ENCODE results near the gene EPB41L4A.

The EPB41L4A gene

GRCh38 chr5:112143690-112144089, 275.4 kb downstream of the EPB41L4A start:
- Histone ChIP-seq H3K27me3 (ENCODE audit: insufficient read depth, poor library complexity, severe bottlenecking) (no peaks in the 10 kb centered on the region), H3K4me3 (replicated peaks; ENCODE audit: insufficient read depth, low read length) (no peak overlapping the region), H3K27ac (replicated peaks) (no peak overlapping the region)
- no peak for DNase-seq (ENCODE audit: low read depth in 1 of 2, low spot score in 1 of 2)
- no peak for TF ChIP-seq REST (IDR thresholded peaks at IDR 0.05; ENCODE audit: insufficient replicate concordance, low read depth)
- TF ChIP-seq GABPA (IDR thresholded peaks at IDR 0.05; ENCODE audit: low read depth) = no peak
- TF ChIP-seq CTCF (IDR thresholded peaks at IDR 0.05; ENCODE audit: insufficient read depth, low read length) = no peak
- TF ChIP-seq POLR2AphosphoS5 (IDR thresholded peaks at IDR 0.05; ENCODE audit: low read depth) = no peak
- TF ChIP-seq SPI1 (IDR thresholded peaks at IDR 0.05; ENCODE audit: borderline replicate concordance, low read depth) = no peak

GRCh38 chr5:112142769-112143270, 276.3 kb downstream of the EPB41L4A start:
- no peak for DNase-seq (ENCODE audit: low read depth in 1 of 2, low spot score in 1 of 2)
- H3K4me3 ChIP-seq (replicated peaks; ENCODE audit: insufficient read depth, low read length) = no peak overlapping the region
- no peak overlapping the region for H3K27ac ChIP-seq (replicated peaks)
- no peaks in the 10 kb centered on the region for H3K27me3 ChIP-seq (ENCODE audit: insufficient read depth, poor library complexity, severe bottlenecking)
- TF ChIP-seq REST (IDR thresholded peaks at IDR 0.05; ENCODE audit: insufficient replicate concordance, low read depth) (no peak), CTCF (IDR thresholded peaks at IDR 0.05; ENCODE audit: insufficient read depth, low read length) (no peak), POLR2AphosphoS5 (IDR thresholded peaks at IDR 0.05; ENCODE audit: low read depth) (no peak), SPI1 (IDR thresholded peaks at IDR 0.05; ENCODE audit: borderline replicate concordance, low read depth) (no peak), GABPA (IDR thresholded peaks at IDR 0.05; ENCODE audit: low read depth) (no peak)

GRCh38 chr5:112141582-112141981, 277.5 kb downstream of the EPB41L4A start:
- Histone ChIP-seq H3K27me3 (ENCODE audit: insufficient read depth, poor library complexity, severe bottlenecking) (no peaks in the 10 kb centered on the region), H3K4me3 (replicated peaks; ENCODE audit: insufficient read depth, low read length) (no peak overlapping the region), H3K27ac (replicated peaks) (no peak overlapping the region)
- no peak for DNase-seq (ENCODE audit: low read depth in 1 of 2, low spot score in 1 of 2)
- TF ChIP-seq CTCF (IDR thresholded peaks at IDR 0.05; ENCODE audit: insufficient read depth, low read length) (no peak), REST (IDR thresholded peaks at IDR 0.05; ENCODE audit: insufficient replicate concordance, low read depth) (no peak), SPI1 (IDR thresholded peaks at IDR 0.05; ENCODE audit: borderline replicate concordance, low read depth) (no peak), POLR2AphosphoS5 (IDR thresholded peaks at IDR 0.05; ENCODE audit: low read depth) (no peak), GABPA (IDR thresholded peaks at IDR 0.05; ENCODE audit: low read depth) (no peak)

Data from HL-60 (cell line).